ENCODE results near the gene SMYD3. TPM values are rescaled to one million over a fixed set of nuclear protein-coding genes. Genes with fewer than 3 reads are reported as not detected.
A peak's percentile ranks its signal among the peaks of the same experiment; 100 is the strongest.

SMYD3 gene
- total and polyA plus RNA-seq, 2 donors (not counting 1 experiment from before 2014, with no cell fraction given), result 69.4 to 83.1 TPM

DNA sequence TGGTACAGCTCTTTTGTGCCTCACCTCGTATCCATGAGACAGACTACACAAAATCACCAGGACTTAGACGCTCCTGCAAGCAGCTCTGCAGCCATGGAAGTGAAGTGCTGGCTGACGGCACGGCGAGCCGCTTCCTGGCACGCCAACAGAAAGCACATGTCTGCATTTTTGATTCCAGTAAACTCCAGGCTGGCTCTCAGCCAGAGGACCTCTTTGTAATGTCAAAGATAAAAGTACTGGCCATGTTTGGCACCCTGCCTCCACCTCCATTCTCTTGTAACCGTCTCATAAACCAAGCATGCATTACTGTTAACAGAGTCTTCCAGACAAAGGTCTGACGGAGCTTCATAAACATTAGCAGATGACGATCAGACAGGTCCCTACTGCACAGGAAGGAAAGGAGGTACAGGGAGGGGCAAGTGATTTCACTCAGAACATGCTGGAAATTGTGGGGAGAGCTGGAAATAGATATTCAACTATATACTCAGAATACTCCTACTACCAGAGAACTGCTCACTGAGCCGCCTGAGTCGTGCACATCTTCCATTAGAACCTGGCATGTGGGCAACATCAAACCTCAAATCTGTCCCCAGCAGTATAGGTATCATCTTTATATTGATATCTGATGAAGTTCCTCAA, 632.0 kb downstream of the SMYD3 start:
- Histone ChIP-seq H4K20me1 (ENCODE audit: control insufficient read depth, extremely low read depth, insufficient read depth, low read length) (no peaks in the 10 kb centered on the region), H3K4me2 (ENCODE audit: extremely low read depth, insufficient read depth, low read length) (peak overlapping the region; percentile 49), H3K27me3 (ENCODE audit: control insufficient read depth, insufficient read depth, low read length) (no peaks in the 10 kb centered on the region), H3K36me3 (ENCODE audit: control insufficient read depth, insufficient read depth, low read length) (no peaks in the 10 kb centered on the region), H3K79me2 (ENCODE audit: control insufficient read depth, insufficient read depth, low read length) (no peaks in the 10 kb centered on the region), H3K27ac (ENCODE audit: insufficient read depth, low read length) (peak overlapping the region; percentile 77), H3K9me3 (ENCODE audit: control insufficient read depth, insufficient read depth, low read depth, low read length) (no peaks in the 10 kb centered on the region), H3K4me3 (replicated peaks in 1 of 4; ENCODE audit: control extremely low read depth in 1 of 4, insufficient read depth in 1 of 4, low read depth in 3 of 4, low read length in 4 of 4) (no peak overlapping the region), H2AFZ (ENCODE audit: low read length) (no peak overlapping the region), H3K4me1 (ENCODE audit: control insufficient read depth, extremely low read depth, insufficient read depth, low read length) (peaks cover 27% of the 10 kb centered on the region), H3K9ac (ENCODE audit: insufficient read depth, low read length) (no peak overlapping the region)
- DNase-seq (ENCODE audit: low read depth in 2 of 2), result peak; percentile 95 to 100
- TF ChIP-seq, protein P1, sequence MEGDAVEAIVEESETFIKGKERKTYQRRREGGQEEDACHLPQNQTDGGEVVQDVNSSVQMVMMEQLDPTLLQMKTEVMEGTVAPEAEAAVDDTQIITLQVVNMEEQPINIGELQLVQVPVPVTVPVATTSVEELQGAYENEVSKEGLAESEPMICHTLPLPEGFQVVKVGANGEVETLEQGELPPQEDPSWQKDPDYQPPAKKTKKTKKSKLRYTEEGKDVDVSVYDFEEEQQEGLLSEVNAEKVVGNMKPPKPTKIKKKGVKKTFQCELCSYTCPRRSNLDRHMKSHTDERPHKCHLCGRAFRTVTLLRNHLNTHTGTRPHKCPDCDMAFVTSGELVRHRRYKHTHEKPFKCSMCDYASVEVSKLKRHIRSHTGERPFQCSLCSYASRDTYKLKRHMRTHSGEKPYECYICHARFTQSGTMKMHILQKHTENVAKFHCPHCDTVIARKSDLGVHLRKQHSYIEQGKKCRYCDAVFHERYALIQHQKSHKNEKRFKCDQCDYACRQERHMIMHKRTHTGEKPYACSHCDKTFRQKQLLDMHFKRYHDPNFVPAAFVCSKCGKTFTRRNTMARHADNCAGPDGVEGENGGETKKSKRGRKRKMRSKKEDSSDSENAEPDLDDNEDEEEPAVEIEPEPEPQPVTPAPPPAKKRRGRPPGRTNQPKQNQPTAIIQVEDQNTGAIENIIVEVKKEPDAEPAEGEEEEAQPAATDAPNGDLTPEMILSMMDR (conservative IDR thresholded peaks at IDR 0.05 in 1 of 2, IDR thresholded peaks at IDR 0.05 in 1 of 2; ENCODE audit: low read depth in 1 of 2, low read length in 2 of 2), result no peak

DNA sequence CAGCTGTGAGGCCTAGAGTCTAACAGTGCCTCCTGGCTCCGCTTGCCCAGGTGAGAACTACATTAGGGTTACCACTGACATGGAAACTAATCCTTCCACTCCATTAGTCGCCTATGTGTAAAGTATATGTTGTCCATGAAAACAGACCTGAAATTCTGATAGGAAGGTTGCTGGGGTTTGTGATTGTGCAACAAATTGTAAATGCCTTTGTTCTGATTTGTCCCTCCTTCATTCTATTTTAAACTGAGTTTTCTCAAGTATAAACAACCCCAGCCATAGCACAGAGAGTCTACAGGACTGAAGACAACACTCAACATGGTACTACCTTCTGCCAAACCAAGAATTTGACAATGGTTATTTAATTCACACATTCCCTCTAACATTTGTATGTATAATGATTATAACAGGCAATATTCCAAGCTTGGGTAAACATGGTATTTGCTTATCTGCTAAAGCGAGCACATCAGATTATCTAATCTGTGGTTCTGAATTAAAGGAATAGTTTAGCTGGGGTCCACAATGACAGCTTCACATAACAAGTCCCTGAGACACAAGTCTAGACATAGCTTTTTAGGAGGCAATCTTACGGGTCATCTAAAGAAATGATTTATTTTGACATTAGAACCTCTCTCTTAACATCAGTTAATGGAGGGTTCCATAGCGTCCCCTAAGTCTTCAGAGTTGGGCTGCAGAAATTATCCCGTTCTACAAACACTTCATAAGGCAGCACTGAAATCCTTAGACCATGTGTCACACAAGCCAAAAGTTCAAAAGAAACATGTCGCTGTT, 633.0 kb downstream of the SMYD3 start:
- peak overlapping the region; percentile 77 for H3K27ac ChIP-seq (ENCODE audit: insufficient read depth, low read length)
- no peaks in the 10 kb centered on the region for H3K79me2 ChIP-seq (ENCODE audit: control insufficient read depth, insufficient read depth, low read length)
- H4K20me1 ChIP-seq (ENCODE audit: control insufficient read depth, extremely low read depth, insufficient read depth, low read length), result no peaks in the 10 kb centered on the region
- no peak overlapping the region for H2AFZ ChIP-seq (ENCODE audit: low read length)
- TF ChIP-seq, protein P1 (conservative IDR thresholded peaks at IDR 0.05 in 1 of 2, IDR thresholded peaks at IDR 0.05 in 1 of 2; ENCODE audit: low read depth in 1 of 2, low read length in 2 of 2), result no peak
- no peak for TF ChIP-seq EZH2 (IDR thresholded peaks at IDR 0.05; ENCODE audit: low read length, missing control alignments)
- no peak overlapping the region for H3K9ac ChIP-seq (ENCODE audit: insufficient read depth, low read length)
- H3K4me2 ChIP-seq (ENCODE audit: extremely low read depth, insufficient read depth, low read length), result peak overlapping the region; percentile 49
- peak in 1 of 2 donors; percentile 92 for DNase-seq (ENCODE audit: low read depth in 2 of 2)
- no peaks in the 10 kb centered on the region for H3K9me3 ChIP-seq (ENCODE audit: control insufficient read depth, insufficient read depth, low read depth, low read length)
- H3K4me3 ChIP-seq (replicated peaks in 1 of 4; ENCODE audit: control extremely low read depth in 1 of 4, insufficient read depth in 1 of 4, low read depth in 3 of 4, low read length in 4 of 4), result no peak overlapping the region
- H3K36me3 ChIP-seq (ENCODE audit: control insufficient read depth, insufficient read depth, low read length), result no peaks in the 10 kb centered on the region
- peaks cover 27% of the 10 kb centered on the region for H3K4me1 ChIP-seq (ENCODE audit: control insufficient read depth, extremely low read depth, insufficient read depth, low read length)
- H3K27me3 ChIP-seq (ENCODE audit: control insufficient read depth, insufficient read depth, low read length), result no peaks in the 10 kb centered on the region

DNA sequence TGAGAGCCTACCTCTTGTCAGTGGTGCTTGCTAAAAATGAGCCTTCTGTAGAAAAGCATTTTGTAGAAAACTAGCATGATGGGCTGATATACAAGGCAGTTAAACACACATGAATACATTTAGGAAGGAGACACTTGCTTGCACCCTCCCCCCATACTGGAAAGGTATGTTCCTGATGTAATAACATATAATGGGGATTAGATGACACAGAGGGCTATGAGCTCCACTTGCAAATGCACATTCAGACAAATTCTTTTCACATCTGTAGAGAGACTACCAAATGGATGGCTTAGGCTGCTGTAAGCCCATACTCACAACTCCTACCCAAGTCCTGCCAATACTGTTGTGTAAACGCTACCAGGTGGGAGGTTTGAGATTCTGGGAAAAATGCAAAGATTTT, 634.0 kb downstream of the SMYD3 start:
- Histone ChIP-seq H3K36me3 (ENCODE audit: control insufficient read depth, insufficient read depth, low read length) (no peaks in the 10 kb centered on the region), H3K9me3 (ENCODE audit: control insufficient read depth, insufficient read depth, low read depth, low read length) (no peaks in the 10 kb centered on the region), H3K27me3 (ENCODE audit: control insufficient read depth, insufficient read depth, low read length) (no peaks in the 10 kb centered on the region), H3K4me3 (replicated peaks in 1 of 4; ENCODE audit: control extremely low read depth in 1 of 4, insufficient read depth in 1 of 4, low read depth in 3 of 4, low read length in 4 of 4) (no peak overlapping the region), H3K4me1 (ENCODE audit: control insufficient read depth, extremely low read depth, insufficient read depth, low read length) (peaks cover 27% of the 10 kb centered on the region), H3K79me2 (ENCODE audit: control insufficient read depth, insufficient read depth, low read length) (no peaks in the 10 kb centered on the region), H2AFZ (ENCODE audit: low read length) (no peak overlapping the region), H3K4me2 (ENCODE audit: extremely low read depth, insufficient read depth, low read length) (no peak overlapping the region), H3K27ac (ENCODE audit: insufficient read depth, low read length) (no peak overlapping the region), H4K20me1 (ENCODE audit: control insufficient read depth, extremely low read depth, insufficient read depth, low read length) (no peaks in the 10 kb centered on the region), H3K9ac (ENCODE audit: insufficient read depth, low read length) (no peak overlapping the region)
- TF ChIP-seq EZH2 (IDR thresholded peaks at IDR 0.05; ENCODE audit: low read length, missing control alignments), result no peak
- TF ChIP-seq, protein P1 (conservative IDR thresholded peaks at IDR 0.05 in 1 of 2, IDR thresholded peaks at IDR 0.05 in 1 of 2; ENCODE audit: low read depth in 1 of 2, low read length in 2 of 2), result no peak
- DNase-seq (ENCODE audit: low read depth in 2 of 2), result peak in 1 of 2 donors; percentile 64
